ENCODE measurements around the gene PPM1H. TPM values are rescaled to one million over a fixed set of nuclear protein-coding genes. Genes with fewer than 3 reads are reported as not detected.

The PPM1H gene
- total RNA-seq, 1 experiment from 2014 or later = 12.0 TPM

GRCh38 chr12:62794218-62794583 is 140.7 kb downstream of the PPM1H start:
- Histone ChIP-seq H3K27me3 (ENCODE audit: low read length) (no peaks in the 10 kb centered on the region), H3K9me3 (ENCODE audit: low read length) (no peaks in the 10 kb centered on the region), H3K79me2 (ENCODE audit: low read length) (no peaks in the 10 kb centered on the region), H4K20me1 (ENCODE audit: low read length) (no peaks in the 10 kb centered on the region), H3K9me2 (replicated peaks; ENCODE audit: low read length) (no peaks in the 10 kb centered on the region), H2AFZ (ENCODE audit: low read length) (peak overlapping the region; percentile 38; the same call in 1 of the 2 replicates), H3K4me3 (ENCODE audit: low read length) (no peak overlapping the region), H3K9ac (ENCODE audit: low read length) (no peak overlapping the region), H3K36me3 (ENCODE audit: low read depth, low read length) (no peaks in the 10 kb centered on the region), H3F3A (ENCODE audit: low read length, unreplicated experiment) (peaks cover 2% of the 10 kb centered on the region), H3K4me1 (ENCODE audit: insufficient read depth, low read length) (peaks cover 18% of the 10 kb centered on the region), H3K4me2 (ENCODE audit: low read length) (no peak overlapping the region), H3K27ac (ENCODE audit: low read length) (no peak overlapping the region)
- ChIA-PET POLR2A (ENCODE audit: unreplicated experiment) (no interaction called here), CTCF (interaction anchor here (0.7 to 1.9 kb wide), 4 partner anchors 9 to 274 kb away, joined by 4 to 20 read pairs (median 14); no protein-coding TSS in a partner anchor)
- ATAC-seq (no peak), DNase-seq (no peak)
- BruUV-seq (replicated peaks) = no TSS peak
- intact Hi-C loops (cut with micrococcal nuclease) = loop anchor here (1.0 to 5.0 kb wide), 6 partner anchors 133 to 356 kb away; no protein-coding TSS in a partner anchor
- TF ChIP-seq EZH2phosphoT487 (IDR thresholded peaks at IDR 0.05; ENCODE audit: borderline replicate concordance, low read length) (no peak), EZH2 (IDR thresholded peaks at IDR 0.05; ENCODE audit: low read length, unreplicated experiment) (no peak), CTCF (conservative IDR thresholded peaks at IDR 0.05; ENCODE audit: low read depth, low read length) (no peak)

GRCh38 chr12:62793256-62794217 is 141.4 kb downstream of the PPM1H start:
- Histone ChIP-seq H3K4me1 (ENCODE audit: insufficient read depth, low read length) (peaks cover 19% of the 10 kb centered on the region), H3K27ac (ENCODE audit: low read length) (peak overlapping the region; percentile 59), H3K27me3 (ENCODE audit: low read length) (no peaks in the 10 kb centered on the region), H3K9ac (ENCODE audit: low read length) (peak overlapping the region; percentile 29), H3K79me2 (ENCODE audit: low read length) (no peaks in the 10 kb centered on the region), H3K4me3 (ENCODE audit: low read length) (no peak overlapping the region), H3K4me2 (ENCODE audit: low read length) (peak overlapping the region; percentile 35), H3K36me3 (ENCODE audit: low read depth, low read length) (no peaks in the 10 kb centered on the region), H4K20me1 (ENCODE audit: low read length) (no peaks in the 10 kb centered on the region), H3K9me2 (replicated peaks; ENCODE audit: low read length) (no peaks in the 10 kb centered on the region), H2AFZ (ENCODE audit: low read length) (0 out of 2 replicates have a peak overlapping the region, but pooled peaks have one; percentile 28), H3F3A (ENCODE audit: low read length, unreplicated experiment) (no peaks in the 10 kb centered on the region), H3K9me3 (ENCODE audit: low read length) (no peaks in the 10 kb centered on the region)
- ATAC-seq (peak; percentile 91), DNase-seq (peak; percentile 90)
- CTCF ChIA-PET = interaction anchor here (0.5 to 1.9 kb wide), 7 partner anchors 9 to 275 kb away, joined by 3 to 20 read pairs (median 12); no protein-coding TSS in a partner anchor
- intact Hi-C loops (cut with micrococcal nuclease) = loop anchor here (1.0 to 5.0 kb wide), 6 partner anchors 133 to 355 kb away; no protein-coding TSS in a partner anchor
- TF ChIP-seq EZH2 (IDR thresholded peaks at IDR 0.05; ENCODE audit: low read length, unreplicated experiment) (no peak), CTCF (conservative IDR thresholded peaks at IDR 0.05; ENCODE audit: low read depth, low read length) (peak; percentile 93)
- BruUV-seq (replicated peaks) = no TSS peak
- POLR2A ChIA-PET (ENCODE audit: unreplicated experiment) = no interaction called here
